HepG2 (cell line): Measurements from ENCODE around the gene TCF7L2. TPM values are rescaled to one million over a fixed set of nuclear protein-coding genes. Genes with fewer than 3 reads are reported as not detected.

ENCODE experiments used
- CSRNP2 ChIP-seq: sonication (generic); formaldehyde crosslinking; conservative IDR thresholded peaks from 2 replicates; pipeline ENCODE4 v1.8.0; 2022; ENCODE audit warnings: low read depth, missing genetic modification reagents
- ELF3 ChIP-seq: IDR thresholded peaks from 2 replicates; pipeline ENCODE4 v1.6.1; 2016; ENCODE audit warnings: missing genetic modification reagents, missing compliant biosample characterization
- FOSL2 ChIP-seq: sonication (generic); formaldehyde crosslinking; IDR thresholded peaks from 2 replicates; pipeline ENCODE4 v1.4.0; 2020; ENCODE audit warnings: missing genetic modification reagents
- GABPA ChIP-seq, 2 experiments: IDR thresholded peaks; 2 replicates each; pipeline ENCODE4 v1.6.1; 2011 to 2016; ENCODE audit warnings: low read depth in 2 of 2, low read length in 1 of 2, missing biosample characterization in 1 of 2, missing genetic modification characterization in 1 of 2
- GTF2F1 ChIP-seq: fragments of 150-350 bp; IDR thresholded peaks from 2 replicates; pipeline ENCODE4 v1.6.1; 2014; ENCODE audit warnings: low read length
- HOXD1 ChIP-seq: sonication (generic); formaldehyde crosslinking; IDR thresholded peaks from 2 replicates; pipeline ENCODE4 v1.5.0; 2020; ENCODE audit warnings: missing genetic modification reagents
- IRF2 ChIP-seq: IDR thresholded peaks from 2 replicates; pipeline ENCODE4 v1.6.1; 2018; ENCODE audit warnings: missing genetic modification reagents, missing compliant biosample characterization
- REPIN1 ChIP-seq: sonication (generic); formaldehyde crosslinking; IDR thresholded peaks from 2 replicates; pipeline ENCODE4 v1.8.0; 2022; ENCODE audit warnings: missing genetic modification reagents, low read depth, mild to moderate bottlenecking, borderline replicate concordance
- TERF1 ChIP-seq: sonication (generic); formaldehyde crosslinking; IDR thresholded peaks from 2 replicates; pipeline ENCODE4 v1.8.0; 2022; ENCODE audit warnings: mild to moderate bottlenecking, missing genetic modification reagents, moderate library complexity
- TFAP4 ChIP-seq: sonication (generic); IDR thresholded peaks from 2 replicates; pipeline ENCODE4 v1.6.1; 2016; ENCODE audit warnings: low read depth, borderline replicate concordance
- THRA ChIP-seq: sonication (generic); formaldehyde crosslinking; IDR thresholded peaks from 2 replicates; pipeline ENCODE4 v1.4.0; 2020; ENCODE audit warnings: missing genetic modification reagents, borderline replicate concordance
- ZBTB10 ChIP-seq: sonication (generic); formaldehyde crosslinking; IDR thresholded peaks from 2 replicates; pipeline ENCODE4 v1.4.0; 2020; ENCODE audit warnings: missing genetic modification reagents, borderline replicate concordance
- ZBTB3 ChIP-seq: sonication (generic); formaldehyde crosslinking; IDR thresholded peaks from 2 replicates; pipeline ENCODE4 v1.4.0; 2020; ENCODE audit warnings: low read depth, mild to moderate bottlenecking, moderate library complexity, missing genetic modification reagents, borderline replicate concordance
- ZFP90 ChIP-seq: sonication (generic); formaldehyde crosslinking; IDR thresholded peaks from 2 replicates; pipeline ENCODE4 v1.8.0; 2022; ENCODE audit warnings: missing genetic modification reagents, mild to moderate bottlenecking, inconsistent platforms, borderline replicate concordance
- ZNF816 ChIP-seq: sonication (generic); formaldehyde crosslinking; IDR thresholded peaks from 2 replicates; pipeline ENCODE4 v1.8.0; 2022; ENCODE audit warnings: missing genetic modification reagents, mild to moderate bottlenecking, borderline replicate concordance
- ZNF891 ChIP-seq: sonication (generic); formaldehyde crosslinking; IDR thresholded peaks from 2 replicates; pipeline ENCODE4 v1.5.0; 2020; ENCODE audit warnings: mild to moderate bottlenecking, missing genetic modification reagents
- ZZZ3 ChIP-seq: sonication (generic); formaldehyde crosslinking; IDR thresholded peaks from 2 replicates; pipeline ENCODE4 v1.4.0; 2020; ENCODE audit warnings: missing genetic modification reagents, mild to moderate bottlenecking, borderline replicate concordance
- polyA plus RNA-seq, 8 experiments: library from polyadenylated mRNA; depleted of rRNA in 3 of 8; stranded (reverse) in 7 of 8; unstranded in 1 of 8; fragments of >200 nt; fragmentation: Illumina TruSeq in 4 of 8; extraction: Trizol in 4 of 8; gene quantifications; 2 replicates each; pipeline versions ENCODE4 v1.2.1 to v1.2.3, GENCODE V29; 2011 to 2016; ENCODE audit warnings: low read depth in 4 of 8, missing spikeins in 1 of 8, mixed read lengths in 1 of 8; ENCODE audit not compliant: insufficient read depth in 1 of 8
- total RNA-seq, 5 experiments: library from RNA; depleted of rRNA; stranded (reverse); fragments of >200 nt; fragmentation: Illumina TruSeq; extraction: Trizol; gene quantifications; 2 replicates each; pipeline ENCODE4 v1.2.3, GENCODE V29; 2016; ENCODE audit warnings: low read depth in 1 of 5
- TF ChIP-seq, protein P1 (sequence below): sonication (generic); formaldehyde crosslinking; conservative IDR thresholded peaks from 2 replicates; pipeline ENCODE4 v1.8.0; 2022; ENCODE audit warnings: missing genetic modification reagents

The TCF7L2 gene
- total and polyA plus RNA-seq, 2 of the 13 experiments (the other 11 are each of a cell fraction or from before 2014, with no cell fraction given), result 3.9 to 13.7 TPM

DNA sequence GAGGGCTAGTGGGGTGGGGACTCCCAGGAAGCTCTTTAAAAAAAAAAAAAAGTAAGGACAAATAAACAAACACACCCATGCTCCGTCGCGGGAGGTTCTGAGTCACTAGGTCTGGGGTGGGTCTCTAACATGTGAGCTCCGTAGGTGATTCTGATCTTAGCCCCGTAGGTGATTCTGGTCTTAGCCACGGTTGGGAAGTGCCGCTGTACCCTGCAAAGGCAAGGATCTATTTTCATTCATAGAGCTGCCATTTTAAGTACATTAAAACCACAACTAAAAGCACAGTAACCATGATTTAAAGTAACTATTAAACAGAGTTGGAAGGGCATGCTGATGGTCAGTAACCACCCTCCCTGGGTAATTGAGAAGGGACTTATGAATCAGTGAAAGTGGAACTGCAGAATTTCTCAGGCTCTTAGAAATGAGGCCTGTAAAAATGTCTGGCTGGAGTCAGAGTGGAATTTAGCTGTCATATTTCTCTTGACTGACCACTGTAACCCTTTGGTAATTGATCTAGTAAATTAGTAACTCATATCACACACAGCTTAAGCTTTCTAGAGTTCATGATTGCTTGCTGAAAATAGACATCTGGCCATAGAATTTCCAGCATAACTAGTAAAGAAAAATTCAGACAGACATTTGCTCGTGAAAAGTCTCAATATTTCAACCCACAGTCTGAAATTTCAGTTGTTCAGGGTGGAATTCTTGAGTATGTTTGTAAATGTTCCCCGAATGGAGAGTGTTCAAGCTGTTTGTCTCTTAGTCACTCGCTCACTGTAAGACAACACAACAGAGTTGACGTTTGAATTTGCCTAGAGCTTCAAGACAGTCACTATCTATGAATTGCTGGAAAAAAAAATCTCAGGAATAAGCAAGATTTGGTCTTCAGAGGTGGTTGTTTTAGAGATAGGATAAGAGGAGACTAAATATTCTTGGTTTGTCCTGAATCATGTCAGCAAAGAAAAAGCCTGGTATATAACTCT is 34.2 kb upstream of the TCF7L2 start (continued):
- TF ChIP-seq, protein P1, sequence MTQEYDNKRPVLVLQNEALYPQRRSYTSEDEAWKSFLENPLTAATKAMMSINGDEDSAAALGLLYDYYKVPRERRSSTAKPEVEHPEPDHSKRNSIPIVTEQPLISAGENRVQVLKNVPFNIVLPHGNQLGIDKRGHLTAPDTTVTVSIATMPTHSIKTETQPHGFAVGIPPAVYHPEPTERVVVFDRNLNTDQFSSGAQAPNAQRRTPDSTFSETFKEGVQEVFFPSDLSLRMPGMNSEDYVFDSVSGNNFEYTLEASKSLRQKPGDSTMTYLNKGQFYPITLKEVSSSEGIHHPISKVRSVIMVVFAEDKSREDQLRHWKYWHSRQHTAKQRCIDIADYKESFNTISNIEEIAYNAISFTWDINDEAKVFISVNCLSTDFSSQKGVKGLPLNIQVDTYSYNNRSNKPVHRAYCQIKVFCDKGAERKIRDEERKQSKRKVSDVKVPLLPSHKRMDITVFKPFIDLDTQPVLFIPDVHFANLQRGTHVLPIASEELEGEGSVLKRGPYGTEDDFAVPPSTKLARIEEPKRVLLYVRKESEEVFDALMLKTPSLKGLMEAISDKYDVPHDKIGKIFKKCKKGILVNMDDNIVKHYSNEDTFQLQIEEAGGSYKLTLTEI, result no peak
- TF ChIP-seq REPIN1 (no peak), TERF1 (CRISPR knock-in tag) (no peak), ZNF816 (CRISPR knock-in tag) (no peak), IRF2 (no peak), GABPA (IDR thresholded peaks at IDR 0.05; ENCODE audit: low read depth, low read length) (no peak), GABPA (CRISPR knock-in tag; IDR thresholded peaks at IDR 0.05; ENCODE audit: low read depth) (no peak), ZNF891 (CRISPR knock-in tag) (no peak), ELF3 (CRISPR knock-in tag) (no peak), CSRNP2 (no peak), ZFP90 (CRISPR knock-in tag) (no peak), ZBTB3 (CRISPR knock-in tag) (no peak), TFAP4 (peak; percentile 22; the same call in 1 of the 2 replicates), ZBTB10 (CRISPR knock-in tag) (no peak), ZZZ3 (CRISPR knock-in tag) (no peak), HOXD1 (CRISPR knock-in tag) (no peak), THRA (CRISPR knock-in tag) (no peak), GTF2F1 (no peak), FOSL2 (CRISPR knock-in tag) (peak; percentile 73)
